Measurements from ENCODE around the gene CTNNA2. TPM values are rescaled to one million over a fixed set of nuclear protein-coding genes. Genes with fewer than 3 reads are reported as not detected.
"Not testable (repeated sequence)": the region's sequence is repeated elsewhere in the genome, so short reads cannot be mapped to it uniquely, and the experiment has no call there.

CTNNA2 gene
- total RNA-seq, 1 experiment from 2014 or later, result 0.54 TPM

DNA sequence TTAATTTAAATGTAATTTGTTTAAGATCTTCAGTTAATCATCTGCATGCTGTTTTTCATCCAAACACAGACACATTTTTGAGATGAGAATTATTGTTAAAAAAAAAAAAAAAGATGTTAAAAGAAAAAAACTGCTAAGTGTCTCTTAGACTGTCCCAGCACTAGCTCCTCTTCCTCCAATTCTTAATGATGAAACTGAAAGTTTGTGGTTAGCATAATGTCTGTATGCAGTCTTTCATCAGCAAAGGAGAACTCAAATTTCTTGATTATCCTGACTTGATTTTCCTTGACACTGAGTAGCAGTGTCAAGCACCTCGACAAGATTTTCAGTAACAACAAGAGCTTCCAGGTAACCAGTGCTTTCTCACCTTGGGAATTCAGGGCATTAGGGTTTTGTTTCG lies 517.3 kb downstream of the CTNNA2 start:
- DNase-seq (ENCODE audit: low read depth, low spot score) (no peak), ATAC-seq (no peak)
- TF ChIP-seq POLR2AphosphoS5 (IDR thresholded peaks at IDR 0.05; ENCODE audit: low read depth, low read length), result no peak
- TF ChIP-seq SIN3A (IDR thresholded peaks at IDR 0.05; ENCODE audit: borderline replicate concordance, insufficient read depth, low read depth, low read length), result no peak
- TF ChIP-seq CTCF (IDR thresholded peaks at IDR 0.05), result no peak
- no peak for TF ChIP-seq TCF7L2 (IDR thresholded peaks at IDR 0.05; ENCODE audit: low read depth, low read length)
- TF ChIP-seq REST (IDR thresholded peaks at IDR 0.05; ENCODE audit: insufficient read depth in 1 of 2, low read depth in 2 of 2, low read length in 1 of 2), result no peak
- BruUV-seq (replicated peaks), result no TSS peak
- no peak overlapping the region for H3K27ac ChIP-seq (ENCODE audit: low read length)
- no peaks in the 10 kb centered on the region for H3K27me3 ChIP-seq (ENCODE audit: control insufficient read depth, insufficient read depth, low read length)
- in situ Hi-C loops (cut with HindIII; ENCODE audit: low pct_unique_long_range_greater_than_20kb, low sequenced_read_pairs), result no loop called here
- no peaks in the 10 kb centered on the region for H3K36me3 ChIP-seq (ENCODE audit: control insufficient read depth, insufficient read depth, low read length)
- no peaks in the 10 kb centered on the region for H3K9me3 ChIP-seq (ENCODE audit: control insufficient read depth, insufficient read depth, low read depth, low read length)
- no peak overlapping the region for H3K4me3 ChIP-seq (ENCODE audit: low read depth in 2 of 2, low read length in 2 of 2)
- no peaks in the 10 kb centered on the region for H3K4me1 ChIP-seq (ENCODE audit: control insufficient read depth, insufficient read depth, low read length)
- CTCF ChIA-PET, result interaction anchor here (0.7 kb wide), 1 partner anchor 69 kb away, joined by 4 read pairs; no protein-coding TSS in a partner anchor
- intact Hi-C loops (cut with micrococcal nuclease; ENCODE audit: unreplicated experiment), result no loop called here
- POLR2A ChIA-PET, result no interaction called here

DNA sequence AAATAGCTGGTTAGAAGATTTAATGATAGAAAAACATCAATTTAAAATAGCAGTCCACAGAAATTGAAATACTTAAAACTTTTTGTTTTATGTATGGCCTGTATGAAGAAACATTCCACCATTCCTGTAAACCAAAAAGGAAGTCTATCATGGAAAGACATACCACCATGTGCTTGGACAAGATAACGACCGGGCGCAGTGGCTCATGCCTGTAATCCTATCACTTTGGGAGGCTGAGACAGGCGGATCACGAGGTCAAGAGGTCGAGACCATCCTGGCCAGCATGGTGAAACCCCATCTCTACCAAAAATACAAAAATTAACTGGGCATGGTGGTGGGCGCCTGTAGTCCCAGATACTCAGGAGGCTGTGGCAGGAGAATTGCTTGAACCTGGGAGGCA lies 519.8 kb downstream of the CTNNA2 start:
- POLR2A ChIA-PET; in situ Hi-C loops (cut with HindIII; ENCODE audit: low pct_unique_long_range_greater_than_20kb, low sequenced_read_pairs); H3K9me3 ChIP-seq (ENCODE audit: control insufficient read depth, insufficient read depth, low read depth, low read length); BruUV-seq (replicated peaks); CTCF ChIA-PET; H3K4me3 ChIP-seq (ENCODE audit: low read depth in 2 of 2, low read length in 2 of 2); H3K27me3 ChIP-seq (ENCODE audit: control insufficient read depth, insufficient read depth, low read length); H3K27ac ChIP-seq (ENCODE audit: low read length); H3K4me1 ChIP-seq (ENCODE audit: control insufficient read depth, insufficient read depth, low read length); intact Hi-C loops (cut with micrococcal nuclease; ENCODE audit: unreplicated experiment); ATAC-seq; H3K36me3 ChIP-seq (ENCODE audit: control insufficient read depth, insufficient read depth, low read length); DNase-seq (ENCODE audit: low read depth, low spot score): not testable (repeated sequence)

DNA sequence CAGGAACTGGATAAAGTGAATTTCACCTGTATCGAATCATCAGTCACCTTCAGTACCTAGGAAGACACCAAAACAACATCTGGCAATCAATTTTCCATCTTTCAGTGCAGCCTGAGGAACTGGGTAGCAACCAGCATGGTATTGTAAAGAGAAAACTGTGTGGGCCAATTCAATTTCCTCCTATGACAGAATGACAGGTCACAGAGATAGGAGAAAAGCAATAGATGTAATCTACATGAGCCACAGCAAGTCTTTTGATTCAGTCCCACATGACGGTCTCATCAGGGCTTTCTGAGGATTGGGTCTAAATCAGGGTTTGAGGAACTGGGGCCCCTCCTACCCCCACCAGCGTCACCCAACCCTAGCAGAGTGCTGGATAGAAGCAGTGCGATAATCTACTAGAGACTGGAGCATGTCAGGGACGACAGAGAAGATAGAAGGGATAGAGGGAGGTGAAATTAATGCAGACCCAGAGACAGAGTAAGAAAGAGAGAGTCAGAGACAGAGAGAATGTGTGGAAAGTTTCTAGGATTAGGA lies 523.0 kb downstream of the CTNNA2 start:
- DNase-seq (ENCODE audit: low read depth, low spot score) (no peak), ATAC-seq (no peak)
- Histone ChIP-seq H3K36me3 (ENCODE audit: control insufficient read depth, insufficient read depth, low read length) (no peaks in the 10 kb centered on the region), H3K27ac (ENCODE audit: low read length) (no peak overlapping the region), H3K9me3 (ENCODE audit: control insufficient read depth, insufficient read depth, low read depth, low read length) (no peaks in the 10 kb centered on the region), H3K27me3 (ENCODE audit: control insufficient read depth, insufficient read depth, low read length) (no peaks in the 10 kb centered on the region), H3K4me3 (ENCODE audit: low read depth in 2 of 2, low read length in 2 of 2) (no peak overlapping the region), H3K4me1 (ENCODE audit: control insufficient read depth, insufficient read depth, low read length) (no peaks in the 10 kb centered on the region)
- POLR2A ChIA-PET, result no interaction called here
- intact Hi-C loops (cut with micrococcal nuclease; ENCODE audit: unreplicated experiment), result no loop called here
- TF ChIP-seq CTCF (IDR thresholded peaks at IDR 0.05) (no peak), TCF7L2 (IDR thresholded peaks at IDR 0.05; ENCODE audit: low read depth, low read length) (no peak), SIN3A (IDR thresholded peaks at IDR 0.05; ENCODE audit: borderline replicate concordance, insufficient read depth, low read depth, low read length) (no peak), POLR2AphosphoS5 (IDR thresholded peaks at IDR 0.05; ENCODE audit: low read depth, low read length) (no peak), REST (IDR thresholded peaks at IDR 0.05; ENCODE audit: insufficient read depth in 1 of 2, low read depth in 2 of 2, low read length in 1 of 2) (no peak)
- CTCF ChIA-PET, result no interaction called here
- in situ Hi-C loops (cut with HindIII; ENCODE audit: low pct_unique_long_range_greater_than_20kb, low sequenced_read_pairs), result no loop called here
- no TSS peak for BruUV-seq (replicated peaks)

Data from Panc1 (cell line).